HG02642 (cell line): Measurements from ENCODE around the gene CNIH2.

ENCODE experiments used
- ATAC-seq: cut with Tn5 transposase; IDR thresholded peaks from one replicate; pipeline ENCODE4 v1.9.1; 2021; ENCODE audit warnings: mild to moderate bottlenecking; ENCODE audit not compliant: unreplicated experiment, poor library complexity

CNIH2 gene

GRCh38 chr11:66326261-66327111 is 48.5 kb downstream of the CNIH2 start:
- no peak for ATAC-seq

GRCh38 chr11:66327171-66328030 is 49.4 kb downstream of the CNIH2 start:
- ATAC-seq, result no peak

- ATAC-seq, result peak; percentile 7
Observed at GRCh38 chr11:66328031-66328301, 50.0 kb downstream of the CNIH2 start.

- peak; percentile 60 for ATAC-seq
Observed at GRCh38 chr11:66328302-66329144, 50.5 kb downstream of the CNIH2 start.

DNA sequence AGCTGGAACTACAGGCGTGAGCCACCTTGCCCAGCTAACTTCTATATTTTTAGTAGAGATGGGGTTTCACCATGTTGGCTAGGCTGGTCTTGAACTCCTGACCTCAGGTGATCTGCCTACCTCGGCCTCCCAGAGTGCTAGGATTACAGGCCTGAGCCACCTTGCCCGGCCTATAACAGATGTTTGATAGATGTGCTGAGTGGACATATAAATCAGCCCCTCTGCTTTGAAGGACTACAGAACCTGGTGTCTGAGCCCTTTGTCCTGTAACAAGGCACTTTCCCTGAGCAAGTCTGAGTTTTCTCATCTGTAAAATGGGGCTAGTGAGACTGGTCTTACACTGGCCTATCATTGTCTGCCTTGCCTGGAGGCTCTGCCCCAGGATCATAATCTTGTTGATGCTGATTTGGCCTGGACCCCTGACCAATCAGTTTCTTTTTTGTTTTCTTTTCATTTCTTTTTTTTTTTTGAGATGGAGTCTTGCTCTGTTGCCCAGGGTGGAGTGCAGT is 51.2 kb downstream of the CNIH2 start:
- no peak for ATAC-seq

GRCh38 chr11:66330931-66331330 is 53.0 kb downstream of the CNIH2 start:
- no peak for ATAC-seq

GRCh38 chr11:66331542-66332370 is 53.8 kb downstream of the CNIH2 start:
- ATAC-seq, result no peak

GRCh38 chr11:66332371-66333219 is 54.6 kb downstream of the CNIH2 start:
- no peak for ATAC-seq

GRCh38 chr11:66333220-66333877 is 55.4 kb downstream of the CNIH2 start:
- no peak for ATAC-seq
